ENCODE measurements around the gene TNN. TPM values are rescaled to one million over a fixed set of nuclear protein-coding genes. Genes with fewer than 3 reads are reported as not detected.
"Not testable (repeated sequence)": the region's sequence is repeated elsewhere in the genome, so short reads cannot be mapped to it uniquely, and the experiment has no call there.

The TNN gene
- total RNA-seq, 4 donors from 2014 or later = 0.19 to 6.9 (median 0.40) TPM

DNA sequence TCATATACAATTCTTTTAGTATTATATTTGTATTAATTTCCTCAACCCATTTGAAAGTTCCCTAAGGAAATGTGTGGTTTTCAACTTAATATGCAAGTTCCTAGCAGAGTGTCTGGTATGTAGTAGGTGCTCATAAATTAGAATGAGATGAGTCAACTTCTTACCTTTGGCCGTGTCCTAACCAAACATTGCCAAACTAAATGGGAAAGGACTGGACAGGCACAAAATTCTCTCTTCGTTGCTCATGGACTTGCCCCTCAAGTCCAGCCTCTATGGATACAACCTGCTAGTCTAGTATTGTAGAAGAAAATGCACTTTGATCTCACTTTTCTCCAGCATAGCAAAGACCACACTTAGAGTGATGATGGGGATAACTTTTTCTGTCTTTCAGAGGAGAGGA lies 32.9 kb upstream of the TNN start:
- TF ChIP-seq, protein P1, sequence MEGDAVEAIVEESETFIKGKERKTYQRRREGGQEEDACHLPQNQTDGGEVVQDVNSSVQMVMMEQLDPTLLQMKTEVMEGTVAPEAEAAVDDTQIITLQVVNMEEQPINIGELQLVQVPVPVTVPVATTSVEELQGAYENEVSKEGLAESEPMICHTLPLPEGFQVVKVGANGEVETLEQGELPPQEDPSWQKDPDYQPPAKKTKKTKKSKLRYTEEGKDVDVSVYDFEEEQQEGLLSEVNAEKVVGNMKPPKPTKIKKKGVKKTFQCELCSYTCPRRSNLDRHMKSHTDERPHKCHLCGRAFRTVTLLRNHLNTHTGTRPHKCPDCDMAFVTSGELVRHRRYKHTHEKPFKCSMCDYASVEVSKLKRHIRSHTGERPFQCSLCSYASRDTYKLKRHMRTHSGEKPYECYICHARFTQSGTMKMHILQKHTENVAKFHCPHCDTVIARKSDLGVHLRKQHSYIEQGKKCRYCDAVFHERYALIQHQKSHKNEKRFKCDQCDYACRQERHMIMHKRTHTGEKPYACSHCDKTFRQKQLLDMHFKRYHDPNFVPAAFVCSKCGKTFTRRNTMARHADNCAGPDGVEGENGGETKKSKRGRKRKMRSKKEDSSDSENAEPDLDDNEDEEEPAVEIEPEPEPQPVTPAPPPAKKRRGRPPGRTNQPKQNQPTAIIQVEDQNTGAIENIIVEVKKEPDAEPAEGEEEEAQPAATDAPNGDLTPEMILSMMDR (IDR thresholded peaks at IDR 0.05) = no peak
- DNase-seq (ENCODE audit: low spot score) (no peak), ATAC-seq (ENCODE audit: low FRiP score) (no peak)

DNA sequence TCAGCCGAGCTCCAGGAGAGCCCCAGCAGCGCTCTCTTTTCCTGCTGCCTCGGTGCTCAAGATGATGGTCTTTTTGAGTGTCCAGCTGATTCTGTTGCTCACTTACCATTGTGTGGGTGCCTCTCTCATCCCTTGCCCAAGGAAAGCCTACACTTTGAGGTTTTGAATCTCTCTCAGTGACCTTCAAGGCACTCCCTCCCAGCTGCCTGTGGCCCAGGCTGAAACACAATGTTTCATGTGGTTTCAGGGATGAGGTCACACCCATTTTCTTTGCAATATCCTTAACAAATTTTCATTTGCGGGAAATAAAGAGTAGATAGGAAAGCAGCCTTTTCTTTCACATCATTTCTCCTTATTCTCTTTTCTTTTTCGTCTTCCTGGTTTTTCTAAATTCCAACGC lies 31.8 kb upstream of the TNN start:
- no peak for ATAC-seq (ENCODE audit: low FRiP score)
- TF ChIP-seq, protein P1 (IDR thresholded peaks at IDR 0.05) = no peak

DNA sequence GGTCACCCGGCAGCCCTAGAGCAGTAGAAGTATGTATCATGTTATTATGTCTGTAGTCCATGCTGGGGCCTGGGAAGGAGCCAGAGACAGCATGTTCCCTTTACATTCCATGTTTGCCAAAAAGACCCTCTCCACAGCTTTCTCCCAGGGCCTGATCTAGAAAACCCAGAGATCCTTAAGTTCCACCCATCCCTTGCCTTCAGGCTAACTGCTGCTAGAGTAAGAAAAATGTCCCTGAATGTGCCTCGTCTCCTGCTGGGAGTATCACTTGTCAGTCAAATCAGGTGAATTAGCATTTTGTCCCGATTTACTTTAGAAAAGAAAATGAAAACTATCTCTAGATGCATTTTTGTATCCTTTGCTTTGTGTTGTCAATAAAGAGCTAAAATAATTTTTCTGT lies 31.2 kb upstream of the TNN start:
- TF ChIP-seq, protein P1 (IDR thresholded peaks at IDR 0.05) = no peak
- no peak for DNase-seq (ENCODE audit: low spot score)
- no peak for ATAC-seq (ENCODE audit: low FRiP score)

More for the DNA sequence above, 31.8 kb upstream of the TNN start:
- no peak for DNase-seq (ENCODE audit: low spot score)

DNA sequence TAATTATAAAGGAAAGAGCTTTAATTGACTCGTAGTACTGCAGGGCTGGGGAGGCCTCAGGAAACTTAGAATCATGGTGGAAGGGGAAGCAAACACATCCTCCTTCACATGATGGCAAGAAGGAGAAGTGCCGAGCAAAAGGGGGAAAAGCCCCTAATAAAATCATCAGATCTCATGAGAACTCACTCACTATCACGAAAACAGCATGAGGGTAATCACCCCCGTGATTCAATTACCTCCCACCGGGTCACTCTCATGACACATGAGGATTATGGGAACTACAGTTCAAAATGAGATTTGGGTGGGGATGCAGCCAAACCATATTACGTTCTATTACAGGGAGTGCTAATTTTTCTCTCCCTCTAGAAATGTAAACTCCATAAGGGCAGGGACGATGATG lies 30.2 kb upstream of the TNN start:
- ATAC-seq (ENCODE audit: low FRiP score) (no peak), DNase-seq (ENCODE audit: low spot score) (no peak)
- TF ChIP-seq, protein P1 (IDR thresholded peaks at IDR 0.05) = no peak

DNA sequence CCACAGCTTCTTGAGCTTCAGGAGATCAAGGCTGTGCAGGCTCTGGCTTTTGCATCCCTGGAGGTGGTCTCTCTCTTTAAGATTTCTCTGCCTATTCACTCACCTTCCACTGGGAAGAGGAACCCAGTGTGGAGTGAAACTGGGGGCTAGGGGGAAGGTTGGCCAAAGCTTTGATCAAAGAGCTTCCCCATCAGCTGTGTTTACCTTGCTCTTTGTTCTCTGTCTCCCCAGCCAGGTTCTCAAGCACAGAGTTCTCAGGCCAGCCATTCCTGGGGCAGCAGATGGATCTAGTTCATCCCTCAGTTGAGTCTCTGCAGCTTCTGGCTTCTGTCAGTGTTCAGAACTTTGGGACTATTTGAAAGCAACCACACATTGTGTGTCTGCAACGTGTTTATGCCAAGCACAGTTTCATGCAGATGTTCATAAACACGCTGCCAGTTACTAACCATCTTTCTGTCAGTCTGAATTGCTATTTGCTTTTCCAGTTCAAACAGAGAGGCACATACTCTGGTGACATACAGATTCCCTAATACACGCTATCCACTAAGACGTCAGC lies 27.2 kb upstream of the TNN start:
- TF ChIP-seq, protein P1 (IDR thresholded peaks at IDR 0.05) = no peak
- no peak for DNase-seq (ENCODE audit: low spot score)
- ATAC-seq (ENCODE audit: low FRiP score) = no peak

DNA sequence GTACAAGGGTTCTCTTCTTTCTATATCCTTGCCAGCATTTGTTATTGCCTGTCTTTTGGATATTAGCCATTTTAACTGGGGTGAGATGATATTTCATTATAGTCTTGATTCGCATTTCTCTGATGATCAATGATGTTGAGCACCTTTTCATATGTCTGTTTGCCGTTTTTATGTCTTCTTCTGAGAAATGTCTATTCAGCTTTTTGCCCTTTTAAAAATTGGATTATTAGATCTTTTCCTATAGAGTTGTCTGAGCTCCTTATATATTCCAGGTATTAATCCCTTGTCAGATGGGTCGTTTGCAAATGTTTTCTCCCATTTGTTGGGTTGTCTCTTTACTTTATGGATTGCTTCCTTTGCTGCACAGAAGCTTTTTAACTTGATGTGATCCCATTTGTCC lies 25.0 kb upstream of the TNN start:
- DNase-seq (ENCODE audit: low spot score) (no peak), ATAC-seq (ENCODE audit: low FRiP score) (no peak)
- TF ChIP-seq, protein P1 (IDR thresholded peaks at IDR 0.05) = no peak

DNA sequence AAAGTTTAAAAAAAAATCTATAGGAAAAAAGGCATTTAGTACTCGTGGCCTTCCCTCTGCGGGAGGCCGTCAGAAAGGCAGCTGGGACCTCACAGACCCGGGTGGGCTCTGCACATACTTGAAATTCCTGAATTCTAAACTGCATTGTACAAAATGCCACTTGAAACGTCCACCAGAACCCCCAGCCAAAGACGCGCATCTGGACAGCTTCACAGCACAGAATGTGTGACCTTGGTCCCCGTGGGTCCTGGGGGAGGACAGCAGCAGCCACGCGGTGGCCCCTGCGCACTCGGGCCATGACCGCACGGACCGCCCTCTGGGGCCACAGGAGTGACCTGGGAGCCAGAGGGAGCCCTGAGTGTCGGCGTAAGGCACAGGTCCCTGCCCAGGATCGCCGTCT lies 23.8 kb upstream of the TNN start:
- TF ChIP-seq, protein P1 (IDR thresholded peaks at IDR 0.05) = no peak
- DNase-seq (ENCODE audit: low spot score) = no peak
- no peak for ATAC-seq (ENCODE audit: low FRiP score)

DNA sequence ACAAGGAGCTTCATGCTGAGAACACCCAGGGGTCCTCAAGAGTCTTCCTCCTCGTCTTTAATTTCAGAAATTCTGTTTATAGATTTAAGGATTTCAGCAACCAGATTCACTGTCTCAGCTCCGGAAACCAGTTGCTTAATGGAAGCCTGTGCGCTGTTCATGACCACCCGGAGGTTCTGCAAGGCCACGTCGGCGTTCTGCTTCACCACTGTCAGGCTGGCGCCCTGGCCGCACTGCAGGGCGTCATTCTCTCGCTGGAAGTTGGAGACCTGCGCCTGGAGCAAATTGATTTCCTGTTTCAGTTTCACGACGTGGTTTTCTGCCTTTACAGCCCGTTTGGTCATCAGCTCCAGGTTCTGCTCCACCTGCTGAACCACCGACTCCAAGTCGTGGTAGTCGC lies 23.0 kb upstream of the TNN start:
- not testable (repeated sequence) for DNase-seq (ENCODE audit: low spot score); ATAC-seq (ENCODE audit: low FRiP score)
